Stimulated activated naive CD8-positive, alpha-beta T cell treated with anti-CD3 and anti-CD28 coated beads, Interleukin-15, amount 100 ng/mL, for 72 hours (primary cell): ENCODE results near the gene RPS5.
"Not testable (repeated sequence)": the region's sequence is repeated elsewhere in the genome, so short reads cannot be mapped to it uniquely, and the experiment has no call there.

Experiments
- ATAC-seq: fragments of 150-1000 bp; cut with Tn5 transposase; 2 replicates; pipeline ENCODE4 v1.10.0; 2021; ENCODE audit warnings: mild to moderate bottlenecking, moderate library complexity
- DNase-seq, 2 donors: peaks; one replicate each; pipeline ENCODE4 v3.0.0; 2021 to 2022
- H3K27ac Mint-ChIP-seq, 2 donors: one replicate each; pipeline ENCODE4 v1.8.0; 2022; ENCODE audit warnings: mild to moderate bottlenecking in 2 of 2, mixed read lengths in 2 of 2, moderate library complexity in 2 of 2
- H3K27me3 Mint-ChIP-seq: one replicate; pipeline ENCODE4 v1.8.0; 2022; ENCODE audit warnings: mixed read lengths
- H3K4me1 Mint-ChIP-seq: one replicate; pipeline ENCODE4 v1.8.0; 2022; ENCODE audit warnings: mild to moderate bottlenecking, mixed read lengths
- H3K4me3 Mint-ChIP-seq, 2 donors: one replicate each; pipeline ENCODE4 v1.8.0; 2022; ENCODE audit warnings: mild to moderate bottlenecking in 2 of 2, mixed read lengths in 2 of 2, moderate library complexity in 1 of 2
- H3K9me3 Mint-ChIP-seq, 2 donors: one replicate each; pipeline ENCODE4 v1.8.0; 2022; ENCODE audit warnings: mixed read lengths in 2 of 2

Gene RPS5

DNA sequence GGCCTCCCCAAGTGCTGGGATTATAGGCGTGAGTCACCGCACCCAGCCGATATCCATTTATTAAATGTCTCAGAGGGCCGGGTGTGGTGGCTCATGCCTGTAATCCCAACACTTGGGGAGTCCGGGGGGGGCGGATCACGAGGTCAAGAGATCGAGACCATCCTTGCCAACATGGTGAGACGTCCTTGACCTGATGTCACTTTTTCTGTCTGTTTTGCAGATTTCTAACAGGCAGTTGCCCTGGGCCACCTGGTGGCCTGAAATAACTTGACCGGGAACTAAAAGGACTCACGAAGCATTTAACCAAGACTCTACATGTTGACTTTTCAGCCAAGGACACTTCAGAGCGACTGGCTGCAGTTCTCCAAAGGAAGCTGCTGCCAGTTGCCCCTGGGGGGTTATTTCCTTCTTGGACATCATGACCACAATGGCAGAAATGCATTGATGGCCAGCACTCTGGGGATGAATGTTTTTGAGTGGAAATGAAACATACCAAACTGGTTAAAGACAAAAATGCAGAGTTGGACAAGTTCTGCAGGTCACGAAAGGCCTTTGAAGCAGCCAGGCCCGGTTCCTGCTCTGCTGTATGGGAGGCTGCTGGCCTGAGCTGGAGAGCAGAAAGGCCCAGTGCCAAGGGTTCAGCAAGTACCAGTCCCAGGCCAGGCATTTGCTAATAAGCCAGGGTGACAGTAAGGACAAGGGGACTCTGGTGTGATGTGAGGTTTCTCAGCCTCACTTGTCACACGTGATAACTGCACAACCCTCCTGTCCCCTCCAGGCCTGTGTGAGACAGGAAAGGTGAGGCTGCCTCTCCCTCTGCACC lies 14.5 kb upstream of the RPS5 start:
- DNase-seq: no peak
- peaks cover 5% of the 10 kb centered on the region for H3K4me1 Mint-ChIP-seq
- H3K27me3 Mint-ChIP-seq: no peaks in the 10 kb centered on the region
- ATAC-seq: no peak
- no peak overlapping the region for H3K27ac Mint-ChIP-seq
- no peaks in the 10 kb centered on the region for H3K9me3 Mint-ChIP-seq
- H3K4me3 Mint-ChIP-seq: no peak overlapping the region

- Mint-ChIP-seq H3K27ac (no peak overlapping the region), H3K4me1 (peaks cover 19% of the 10 kb centered on the region), H3K9me3 (no peaks in the 10 kb centered on the region), H3K4me3 (no peak overlapping the region), H3K27me3 (no peaks in the 10 kb centered on the region)
- DNase-seq (no peak), ATAC-seq (no peak)
Observed at GRCh38 chr19:58374200-58374599, 12.9 kb upstream of the RPS5 start.

GRCh38 chr19:58376724-58377123 lies 10.3 kb upstream of the RPS5 start:
- DNase-seq, ATAC-seq, H3K27ac Mint-ChIP-seq, H3K27me3 Mint-ChIP-seq, H3K4me3 Mint-ChIP-seq, H3K9me3 Mint-ChIP-seq: not testable (repeated sequence)
- H3K4me1 Mint-ChIP-seq: peaks cover 31% of the 10 kb centered on the region

DNA sequence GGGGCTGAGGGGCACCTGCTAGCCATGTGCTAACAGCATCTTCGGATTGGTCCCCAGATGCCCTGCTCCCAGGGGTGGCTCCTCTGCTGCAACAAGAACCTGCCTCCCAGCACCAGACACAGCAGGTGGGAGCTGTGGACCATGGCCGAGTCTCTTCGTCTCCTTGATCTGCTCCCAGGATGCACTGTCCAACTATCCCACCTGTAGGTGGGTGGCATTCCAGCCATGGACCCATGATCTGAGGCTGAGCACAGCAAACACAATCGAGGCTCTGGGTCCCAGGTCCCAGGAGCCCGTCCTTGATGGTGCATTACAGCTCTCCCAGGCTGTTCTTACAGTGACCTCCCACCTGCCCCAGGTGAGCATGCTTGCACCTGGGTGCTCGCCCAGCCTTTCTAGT lies 7.8 kb upstream of the RPS5 start:
- H3K4me3 Mint-ChIP-seq: peak overlapping the region; percentile 89 to 91
- DNase-seq: no peak
- H3K27ac Mint-ChIP-seq: peak overlapping the region; percentile 55 to 89
- H3K4me1 Mint-ChIP-seq: peaks cover 36% of the 10 kb centered on the region
- no peaks in the 10 kb centered on the region for H3K9me3 Mint-ChIP-seq
- no peak for ATAC-seq
- no peaks in the 10 kb centered on the region for H3K27me3 Mint-ChIP-seq

DNA sequence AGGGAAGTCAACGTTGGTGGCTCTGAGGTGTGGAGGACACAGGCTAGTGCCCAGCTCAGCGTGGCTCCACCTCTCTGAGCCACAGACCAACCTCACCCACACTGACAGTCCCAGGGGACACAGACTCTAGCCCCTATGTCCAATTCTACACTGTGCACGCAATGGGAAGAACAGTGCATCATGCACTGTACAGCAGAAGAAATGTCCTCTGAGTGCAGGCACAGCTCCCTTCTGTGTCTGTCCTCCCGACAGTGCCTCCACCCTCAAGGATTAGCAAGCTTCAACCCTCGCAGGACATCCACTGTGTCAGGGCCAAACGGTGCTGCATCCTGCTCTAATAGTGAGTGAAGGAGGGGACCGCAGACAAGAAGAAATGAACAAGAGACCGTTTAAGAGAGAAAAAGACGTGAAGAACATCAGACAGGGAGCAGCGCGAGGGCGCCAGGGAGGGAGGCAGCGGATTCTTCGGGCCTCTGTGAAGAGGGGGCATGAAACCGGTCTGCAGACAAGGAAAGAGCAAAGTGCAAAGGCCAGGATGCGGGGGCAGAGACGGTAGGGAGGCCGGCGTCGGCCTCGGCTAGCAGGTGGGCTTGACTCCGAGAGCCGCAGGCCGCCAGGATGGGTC lies 6.9 kb upstream of the RPS5 start:
- no peak for ATAC-seq
- H3K27me3 Mint-ChIP-seq: no peaks in the 10 kb centered on the region
- H3K4me1 Mint-ChIP-seq: peaks cover 41% of the 10 kb centered on the region

GRCh38 chr19:58380662-58381459 lies 6.2 kb upstream of the RPS5 start, which contains the start of gene ZNF837:
Gene ZNF837, minus strand, starts transcription at chr19:58381030. Its CDS starts 11,698 bp downstream, at chr19:58369332.
- peak; percentile 98 to 99 for DNase-seq
- ATAC-seq: peak; percentile 91
- Mint-ChIP-seq H3K27ac (peak within 1 kb of the TSS; percentile 91 to 93), H3K27me3 (no peaks in the 10 kb centered on the region), H3K4me3 (peak within 1 kb of the TSS; percentile 89 to 91), H3K9me3 (no peaks in the 10 kb centered on the region), H3K4me1 (peaks cover 48% of the 10 kb centered on the region)

More for the DNA sequence above, 6.9 kb upstream of the RPS5 start:
- H3K9me3 Mint-ChIP-seq: no peaks in the 10 kb centered on the region
- peak overlapping the region; percentile 89 to 91 for H3K4me3 Mint-ChIP-seq
- H3K27ac Mint-ChIP-seq: peak overlapping the region; percentile 89 to 93
- DNase-seq: no peak

DNA sequence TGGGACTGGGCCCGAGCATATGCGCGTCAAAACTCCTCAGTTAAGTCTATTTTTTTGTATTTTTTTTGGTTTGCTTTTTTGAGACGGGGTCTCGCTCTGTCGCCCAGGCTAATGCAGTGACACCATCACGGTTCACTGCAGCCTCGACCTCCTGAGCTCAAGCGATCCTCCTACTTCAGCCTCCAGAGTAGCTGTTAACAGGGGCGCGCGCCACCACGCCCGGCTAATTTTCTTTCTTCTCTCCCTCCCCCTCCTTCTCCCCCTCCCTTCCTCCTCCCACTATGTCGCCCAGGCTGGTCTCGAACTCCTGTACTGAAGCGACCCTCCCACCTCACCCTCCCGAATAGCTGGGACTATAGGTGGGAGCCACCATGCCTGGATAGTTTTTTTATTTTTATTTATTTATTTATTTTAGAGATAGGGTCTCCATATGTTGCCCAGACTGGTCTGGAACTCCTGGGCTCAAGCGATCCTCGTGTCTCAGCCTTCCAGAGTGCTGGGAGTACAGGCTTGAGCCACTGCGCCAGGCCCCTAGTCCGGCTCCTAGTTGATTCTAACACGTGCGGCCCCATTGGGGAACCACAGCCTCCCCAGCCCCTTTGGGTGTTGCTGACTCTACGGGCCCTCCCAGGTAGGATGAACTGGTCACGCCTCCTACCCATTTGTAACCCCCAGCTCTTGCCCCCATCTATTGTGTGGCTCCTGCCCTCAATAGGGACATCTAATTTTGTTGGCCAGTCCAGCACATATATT lies 5.4 kb upstream of the RPS5 start:
- no peak for ATAC-seq
- peak overlapping the region; percentile 89 to 91 for H3K4me3 Mint-ChIP-seq
- H3K27me3 Mint-ChIP-seq: no peaks in the 10 kb centered on the region
- H3K9me3 Mint-ChIP-seq: no peaks in the 10 kb centered on the region
- H3K4me1 Mint-ChIP-seq: peaks cover 51% of the 10 kb centered on the region
- no peak for DNase-seq
- H3K27ac Mint-ChIP-seq: peak overlapping the region; percentile 91 to 92

DNA sequence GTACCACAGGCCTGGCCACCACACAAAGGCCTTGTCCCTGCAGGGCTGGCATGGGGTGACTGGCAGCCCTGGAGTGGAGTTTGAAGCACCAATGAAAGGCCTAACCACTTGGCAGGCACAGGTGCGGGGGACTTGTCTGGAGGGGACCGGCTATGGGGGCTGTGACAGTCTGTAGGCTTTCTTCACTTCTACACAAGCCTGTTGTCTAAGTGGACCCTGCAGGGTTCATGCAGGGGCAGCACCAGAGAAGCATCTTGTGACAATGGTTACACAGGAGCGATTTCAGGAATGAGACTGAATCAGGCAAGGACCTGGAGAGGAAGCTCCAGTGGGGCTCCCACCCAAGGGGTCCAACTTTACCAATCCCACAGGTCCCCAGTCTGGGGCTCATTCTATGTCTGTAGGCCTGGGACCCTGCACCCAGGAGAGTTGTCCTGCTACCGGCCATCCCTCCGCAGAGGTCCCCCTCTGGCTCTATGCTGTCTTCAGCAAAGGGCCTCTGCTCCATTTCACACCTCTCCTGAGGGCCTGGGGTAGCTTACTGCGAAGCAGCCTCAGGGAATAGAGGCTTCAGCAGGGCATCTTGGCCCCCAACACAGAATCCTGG lies 4.0 kb upstream of the RPS5 start:
- no peaks in the 10 kb centered on the region for H3K9me3 Mint-ChIP-seq
- DNase-seq (no peak), ATAC-seq (no peak)
- H3K27me3 Mint-ChIP-seq: no peaks in the 10 kb centered on the region
- H3K4me3 Mint-ChIP-seq: peak overlapping the region in 1 of 2 donors; percentile 54
- no peak overlapping the region for H3K27ac Mint-ChIP-seq
- H3K4me1 Mint-ChIP-seq: peaks cover 49% of the 10 kb centered on the region

DNA sequence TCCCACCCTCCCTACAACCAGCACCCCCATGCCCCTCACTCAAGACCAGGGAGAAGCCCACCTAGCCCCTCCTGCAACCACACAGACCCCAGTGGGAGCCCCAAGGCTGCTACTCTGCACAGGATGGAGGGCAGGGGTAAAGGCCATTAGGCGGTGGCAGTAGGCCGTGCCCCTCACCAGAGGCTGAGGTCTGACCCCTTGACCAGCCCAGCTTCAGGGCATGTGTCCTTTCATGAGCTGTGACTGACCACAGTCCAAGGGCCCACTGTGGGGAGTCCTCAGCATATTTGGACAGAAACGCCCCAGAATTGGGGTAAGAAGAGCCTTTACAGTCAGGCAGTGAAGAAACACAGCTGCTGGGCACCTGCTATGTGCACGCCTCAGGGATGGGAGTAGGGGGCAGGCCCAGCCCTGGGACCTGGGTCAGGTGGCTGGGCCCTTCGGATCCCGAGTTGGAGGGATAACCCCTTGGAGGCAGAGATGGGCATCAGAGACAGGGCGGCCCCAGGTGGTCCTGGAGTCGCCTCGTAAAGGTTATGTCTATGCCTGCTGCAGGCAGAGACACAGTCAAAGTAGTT lies 1.7 kb upstream of the RPS5 start:
- ATAC-seq: no peak

GRCh38 chr19:58385891-58386575 lies 1.0 kb upstream of the RPS5 start:
- H3K4me3 Mint-ChIP-seq: peak overlapping the region; percentile 95 to 97
- no peaks in the 10 kb centered on the region for H3K9me3 Mint-ChIP-seq
- peak; percentile 6 for ATAC-seq
- H3K27ac Mint-ChIP-seq: peak overlapping the region; percentile 96 to 99
- peak in 1 of 2 donors; percentile 53 for DNase-seq
- no peaks in the 10 kb centered on the region for H3K27me3 Mint-ChIP-seq
- peaks cover 48% of the 10 kb centered on the region for H3K4me1 Mint-ChIP-seq

More for the DNA sequence above, 1.7 kb upstream of the RPS5 start:
- Mint-ChIP-seq H3K4me1 (peaks cover 43% of the 10 kb centered on the region), H3K27me3 (no peaks in the 10 kb centered on the region), H3K27ac (peak overlapping the region; percentile 96 to 99), H3K9me3 (no peaks in the 10 kb centered on the region), H3K4me3 (peak overlapping the region; percentile 95 to 97)
- no peak for DNase-seq

DNA sequence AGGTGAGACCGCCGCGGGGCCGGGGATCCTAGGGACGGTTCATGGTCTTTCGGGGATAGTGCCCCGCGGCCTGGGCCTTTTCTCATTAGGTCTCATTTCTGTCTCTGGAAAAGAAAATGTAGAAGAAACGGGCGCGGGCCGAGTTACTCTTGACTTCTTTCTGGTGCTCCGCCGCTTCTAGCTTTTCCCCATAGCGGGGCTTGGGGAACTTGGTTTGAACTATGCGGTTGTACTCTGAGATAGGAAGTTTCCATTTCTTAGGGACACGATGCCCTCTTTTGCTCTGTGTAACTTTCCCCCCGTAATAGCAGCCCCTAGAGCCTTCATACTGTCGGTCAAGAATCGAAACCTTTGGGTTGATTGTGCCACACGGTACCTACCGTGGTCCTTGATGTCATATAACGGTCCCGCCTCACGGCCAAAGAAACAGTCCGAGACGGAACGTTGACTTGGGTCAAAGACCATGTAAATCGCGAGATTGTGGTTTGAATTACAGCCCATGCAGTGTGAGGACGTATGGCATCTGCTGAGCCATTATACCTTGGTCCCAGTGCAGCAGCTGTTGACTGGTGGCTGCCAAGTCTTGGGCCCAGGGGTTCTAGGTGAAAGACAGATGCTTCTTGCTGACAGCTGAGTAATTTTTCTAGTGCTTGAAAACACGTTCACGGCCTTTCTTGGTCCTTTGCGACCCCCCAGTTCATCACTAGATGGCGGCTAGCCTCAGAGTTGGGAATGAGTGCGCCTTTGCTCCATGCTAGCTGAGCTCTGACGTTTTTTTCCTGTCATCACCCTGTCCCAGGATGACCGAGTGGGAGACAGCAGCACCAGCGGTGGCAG lies 487 bp downstream of the RPS5 start:
- Mint-ChIP-seq H3K27ac (peak overlapping the region; percentile 96 to 99), H3K4me3 (peak overlapping the region; percentile 95 to 97), H3K27me3 (no peaks in the 10 kb centered on the region), H3K4me1 (peaks cover 43% of the 10 kb centered on the region), H3K9me3 (no peaks in the 10 kb centered on the region)
- ATAC-seq: no peak
- DNase-seq: no peak

- DNase-seq (no peak), ATAC-seq (no peak)
- Mint-ChIP-seq H3K9me3 (no peaks in the 10 kb centered on the region), H3K27ac (peak overlapping the region; percentile 90 to 99), H3K27me3 (no peaks in the 10 kb centered on the region), H3K4me1 (peaks cover 49% of the 10 kb centered on the region), H3K4me3 (peak overlapping the region; percentile 95 to 97)
Observed at GRCh38 chr19:58388175-58388526, 1.1 kb downstream of the RPS5 start.

GRCh38 chr19:58392945-58393724 lies 6.1 kb downstream of the RPS5 start:
- ATAC-seq (no peak), DNase-seq (no peak)
- Mint-ChIP-seq H3K27me3 (peaks cover 26% of the 10 kb centered on the region), H3K27ac (no peak overlapping the region), H3K4me3 (no peak overlapping the region), H3K4me1 (peaks cover 57% of the 10 kb centered on the region), H3K9me3 (no peaks in the 10 kb centered on the region)
